GM12873 (cell line): ENCODE measurements around the gene FBXL19.

ENCODE experiments used
- CTCF ChIP-seq: IDR thresholded peaks from 2 replicates; pipeline ENCODE4 v1.5.1; 2012; ENCODE audit warnings: low read depth, mild to moderate bottlenecking, moderate library complexity, low read length, control low read depth; ENCODE audit not compliant: insufficient read depth; ENCODE audit errors: missing control alignments

FBXL19 gene

GRCh38 chr16:30992276-30992780, 69.0 kb downstream of the FBXL19 start:
- no peak for TF ChIP-seq CTCF

- no peak for TF ChIP-seq CTCF
These were observed 69.8 kb downstream of the FBXL19 start for GRCh38 chr16:30992931-30993816.

- no peak for TF ChIP-seq CTCF
These were observed 72.6 kb downstream of the FBXL19 start for GRCh38 chr16:30995927-30996323.

GRCh38 chr16:30996324-30996984, 73.1 kb downstream of the FBXL19 start:
- no peak for TF ChIP-seq CTCF

GRCh38 chr16:30996985-30997724, 73.8 kb downstream of the FBXL19 start:
- no peak for TF ChIP-seq CTCF

- TF ChIP-seq CTCF, result no peak
These were observed 74.6 kb downstream of the FBXL19 start for GRCh38 chr16:30997725-30998711.
